Fibroblast of pulmonary artery (primary cell): ENCODE results near the gene VWF.

ENCODE experiments used
- DNase-seq: peaks from one replicate; pipeline ENCODE4 v3.0.0-alpha.2; 2010; ENCODE audit warnings: low read depth
- H3K4me3 ChIP-seq: replicated peaks from 2 replicates; pipeline ENCODE4 v1.5.1; 2011; ENCODE audit warnings: low read depth, mild to moderate bottlenecking, control low read depth, low read length, moderate library complexity
- TF ChIP-seq, protein P1 (sequence below): IDR thresholded peaks from 2 replicates; pipeline ENCODE4 v1.5.1; 2011; ENCODE audit warnings: mild to moderate bottlenecking, control low read depth, low read length, inconsistent platforms; ENCODE audit errors: missing control alignments

The VWF gene

GRCh38 chr12:5912437-5913334, 211.8 kb downstream of the VWF start:
- TF ChIP-seq, protein P1, sequence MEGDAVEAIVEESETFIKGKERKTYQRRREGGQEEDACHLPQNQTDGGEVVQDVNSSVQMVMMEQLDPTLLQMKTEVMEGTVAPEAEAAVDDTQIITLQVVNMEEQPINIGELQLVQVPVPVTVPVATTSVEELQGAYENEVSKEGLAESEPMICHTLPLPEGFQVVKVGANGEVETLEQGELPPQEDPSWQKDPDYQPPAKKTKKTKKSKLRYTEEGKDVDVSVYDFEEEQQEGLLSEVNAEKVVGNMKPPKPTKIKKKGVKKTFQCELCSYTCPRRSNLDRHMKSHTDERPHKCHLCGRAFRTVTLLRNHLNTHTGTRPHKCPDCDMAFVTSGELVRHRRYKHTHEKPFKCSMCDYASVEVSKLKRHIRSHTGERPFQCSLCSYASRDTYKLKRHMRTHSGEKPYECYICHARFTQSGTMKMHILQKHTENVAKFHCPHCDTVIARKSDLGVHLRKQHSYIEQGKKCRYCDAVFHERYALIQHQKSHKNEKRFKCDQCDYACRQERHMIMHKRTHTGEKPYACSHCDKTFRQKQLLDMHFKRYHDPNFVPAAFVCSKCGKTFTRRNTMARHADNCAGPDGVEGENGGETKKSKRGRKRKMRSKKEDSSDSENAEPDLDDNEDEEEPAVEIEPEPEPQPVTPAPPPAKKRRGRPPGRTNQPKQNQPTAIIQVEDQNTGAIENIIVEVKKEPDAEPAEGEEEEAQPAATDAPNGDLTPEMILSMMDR, result peak; percentile 14
- no peak overlapping the region for H3K4me3 ChIP-seq
- no peak for DNase-seq

DNA sequence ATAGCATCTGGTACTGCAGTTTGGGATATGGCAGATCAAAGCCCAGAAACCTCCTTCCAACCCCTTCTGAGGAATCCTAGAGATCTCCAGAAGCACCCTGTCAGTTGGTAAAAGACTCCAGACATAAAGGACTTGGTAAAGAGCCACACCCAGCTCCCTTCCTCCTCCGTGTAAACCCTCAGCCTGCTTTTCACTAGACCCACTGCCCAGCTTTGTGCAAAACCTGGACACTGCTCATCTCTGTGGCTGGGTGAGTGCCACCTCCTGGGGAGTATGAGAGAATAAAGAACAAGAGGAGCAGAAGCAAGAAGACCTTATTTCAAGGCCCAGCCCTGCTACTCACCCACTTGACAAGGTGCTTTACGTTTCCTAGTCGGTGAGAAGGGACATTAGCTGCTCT, 212.5 kb downstream of the VWF start:
- TF ChIP-seq, protein P1, result no peak
- no peak overlapping the region for H3K4me3 ChIP-seq
- no peak for DNase-seq

GRCh38 chr12:5910790-5911548, 213.5 kb downstream of the VWF start:
- DNase-seq, result no peak
- no peak overlapping the region for H3K4me3 ChIP-seq
- TF ChIP-seq, protein P1, result no peak

- H3K4me3 ChIP-seq, result no peak overlapping the region
- TF ChIP-seq, protein P1, result no peak
- no peak for DNase-seq
Measured at GRCh38 chr12:5909560-5909959, 214.9 kb downstream of the VWF start.

DNA sequence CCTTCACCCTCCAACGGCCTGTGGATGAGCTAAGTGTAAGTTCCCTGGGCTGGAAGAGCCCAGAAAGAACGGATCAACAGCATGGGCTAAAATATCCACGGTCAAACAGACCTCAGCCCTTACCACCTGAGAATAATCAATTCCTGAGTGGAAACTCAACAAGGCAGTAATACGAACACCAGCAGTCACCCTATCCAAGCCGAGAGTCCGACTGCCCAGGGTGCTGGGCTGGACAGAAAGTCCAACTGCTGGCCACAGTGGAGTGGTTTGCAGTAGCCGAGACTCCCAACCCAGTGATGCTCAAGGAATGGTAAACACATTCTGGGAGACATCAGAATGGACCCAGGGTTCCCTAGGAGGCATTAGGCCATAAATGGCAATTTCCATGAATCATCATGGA, 216.2 kb downstream of the VWF start:
- H3K4me3 ChIP-seq, result no peak overlapping the region
- TF ChIP-seq, protein P1, result no peak
- no peak for DNase-seq

GRCh38 chr12:5907807-5908206, 216.7 kb downstream of the VWF start:
- H3K4me3 ChIP-seq, result no peak overlapping the region
- DNase-seq, result peak; percentile 20
- TF ChIP-seq, protein P1, result no peak
